ENCODE data around the gene CASP12.

DNA sequence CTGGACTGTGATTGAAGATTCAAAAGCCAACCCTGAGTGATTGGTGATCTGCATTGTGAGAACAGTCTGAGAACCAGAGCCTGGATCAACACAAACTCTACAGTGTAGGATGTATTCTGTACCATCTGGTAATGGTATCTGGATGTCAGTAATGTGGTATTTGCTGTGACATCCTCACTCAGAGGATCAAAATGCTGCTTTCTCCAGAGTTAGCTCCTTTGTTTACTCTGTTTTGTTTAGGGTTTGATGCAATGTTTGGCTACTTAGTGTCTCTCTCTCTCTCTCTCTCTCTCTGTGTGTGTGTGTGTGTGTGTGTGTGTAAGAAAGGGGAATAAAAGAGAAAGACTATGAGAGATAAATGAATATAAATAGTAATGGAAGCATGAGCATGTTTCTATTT lies 45.8 kb upstream of the CASP12 start:
- TF ChIP-seq POLR2A (IDR thresholded peaks at IDR 0.05), result no peak
- TF ChIP-seq, protein P1, sequence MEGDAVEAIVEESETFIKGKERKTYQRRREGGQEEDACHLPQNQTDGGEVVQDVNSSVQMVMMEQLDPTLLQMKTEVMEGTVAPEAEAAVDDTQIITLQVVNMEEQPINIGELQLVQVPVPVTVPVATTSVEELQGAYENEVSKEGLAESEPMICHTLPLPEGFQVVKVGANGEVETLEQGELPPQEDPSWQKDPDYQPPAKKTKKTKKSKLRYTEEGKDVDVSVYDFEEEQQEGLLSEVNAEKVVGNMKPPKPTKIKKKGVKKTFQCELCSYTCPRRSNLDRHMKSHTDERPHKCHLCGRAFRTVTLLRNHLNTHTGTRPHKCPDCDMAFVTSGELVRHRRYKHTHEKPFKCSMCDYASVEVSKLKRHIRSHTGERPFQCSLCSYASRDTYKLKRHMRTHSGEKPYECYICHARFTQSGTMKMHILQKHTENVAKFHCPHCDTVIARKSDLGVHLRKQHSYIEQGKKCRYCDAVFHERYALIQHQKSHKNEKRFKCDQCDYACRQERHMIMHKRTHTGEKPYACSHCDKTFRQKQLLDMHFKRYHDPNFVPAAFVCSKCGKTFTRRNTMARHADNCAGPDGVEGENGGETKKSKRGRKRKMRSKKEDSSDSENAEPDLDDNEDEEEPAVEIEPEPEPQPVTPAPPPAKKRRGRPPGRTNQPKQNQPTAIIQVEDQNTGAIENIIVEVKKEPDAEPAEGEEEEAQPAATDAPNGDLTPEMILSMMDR (IDR thresholded peaks at IDR 0.05), result no peak

Measured in uterus (tissue), 2 donors.